K562 (cell line): ENCODE measurements around the gene NUDT22. TPM values are rescaled to one million over a fixed set of nuclear protein-coding genes. Genes with fewer than 3 reads are reported as not detected.

Source experiments
- CBX1 ChIP-seq: sonication (generic); IDR thresholded peaks from 2 replicates; pipeline ENCODE4 v1.6.1; 2016; ENCODE audit warnings: antibody characterized with exemption, low read depth, mild to moderate bottlenecking
- CREB5 ChIP-seq: fragments of 250-450 bp; sonication (Bioruptor Pico); IDR thresholded peaks from 2 replicates; pipeline ENCODE4 v1.5.0; 2020; ENCODE audit warnings: mild to moderate bottlenecking
- GABPB2 ChIP-seq: fragments of 250-450 bp; sonication (Bioruptor Pico); conservative IDR thresholded peaks from 2 replicates; pipeline ENCODE4 v1.5.1; 2021; ENCODE audit warnings: mild to moderate bottlenecking
- LEF1 ChIP-seq: fragments of 450-650 bp; IDR thresholded peaks from 2 replicates; pipeline ENCODE4 v1.6.1; 2016; ENCODE audit warnings: mild to moderate bottlenecking
- MCM3 ChIP-seq: fragments of 450-650 bp; IDR thresholded peaks from 2 replicates; pipeline ENCODE4 v1.6.1; 2016
- NFIC ChIP-seq: fragments of 450-650 bp; IDR thresholded peaks from 2 replicates; pipeline ENCODE4 v1.6.1; 2017; ENCODE audit warnings: mild to moderate bottlenecking, inconsistent platforms
- POLR2AphosphoS2 ChIP-seq: IDR thresholded peaks from 2 replicates; pipeline ENCODE4 v1.6.1; 2012; ENCODE audit warnings: low read length, improper control_type of control experiment
- POLR2G ChIP-seq: fragments of 200-400 bp; formaldehyde crosslinking; IDR thresholded peaks from 2 replicates; pipeline ENCODE4 v1.6.1; 2017; ENCODE audit warnings: low read depth, mild to moderate bottlenecking, antibody characterized with exemption, low read length, moderate library complexity
- POLR3G ChIP-seq: IDR thresholded peaks from 2 replicates; pipeline ENCODE4 v1.6.1; 2011; ENCODE audit not compliant: insufficient read length, insufficient replicate concordance; ENCODE audit errors: extremely low read depth
- RB1 ChIP-seq: fragments of 450-650 bp; IDR thresholded peaks from 2 replicates; pipeline ENCODE4 v1.6.1; 2017; ENCODE audit warnings: low read depth, mild to moderate bottlenecking
- SAFB ChIP-seq: fragments of 200-400 bp; formaldehyde crosslinking; IDR thresholded peaks from 2 replicates; pipeline ENCODE4 v1.6.1; 2017; ENCODE audit warnings: low read depth, low read length, borderline replicate concordance
- TAL1 ChIP-seq: fragments of 450-650 bp; IDR thresholded peaks from 2 replicates; pipeline ENCODE4 v1.6.1; 2016; ENCODE audit warnings: mild to moderate bottlenecking
- THRA ChIP-seq: fragments of 450-650 bp; IDR thresholded peaks from 2 replicates; pipeline ENCODE4 v1.6.1; 2017; ENCODE audit warnings: mild to moderate bottlenecking, moderate library complexity
- TRIM24 ChIP-seq, 2 experiments: fragments of 450-650 bp; IDR thresholded peaks; 2 replicates each; pipeline ENCODE4 v1.6.1; 2016
- YBX1 ChIP-seq: fragments of 450-650 bp; IDR thresholded peaks from 2 replicates; pipeline ENCODE4 v1.7.1; 2016; ENCODE audit warnings: mild to moderate bottlenecking
- ZBTB7A ChIP-seq: IDR thresholded peaks from 2 replicates; pipeline ENCODE4 v1.6.1; 2011; ENCODE audit warnings: low read depth, mild to moderate bottlenecking, low read length, moderate library complexity, borderline replicate concordance; ENCODE audit not compliant: control insufficient read depth
- ZNF282 ChIP-seq: sonication (generic); formaldehyde crosslinking; IDR thresholded peaks from 2 replicates; pipeline ENCODE4 v1.8.1; 2023; ENCODE audit warnings: missing genetic modification reagents
- ZNF3 ChIP-seq: fragments of 250-450 bp; sonication (Bioruptor Pico); IDR thresholded peaks from 2 replicates; pipeline ENCODE4 v1.5.0; 2021; ENCODE audit warnings: mild to moderate bottlenecking, moderate library complexity
- ZNF592 ChIP-seq: fragments of 450-650 bp; IDR thresholded peaks from 2 replicates; pipeline ENCODE4 v1.6.1; 2017; ENCODE audit warnings: antibody characterized with exemption, mild to moderate bottlenecking
- ZNF830 ChIP-seq: fragments of 250-450 bp; sonication (Bioruptor Pico); IDR thresholded peaks from 2 replicates; pipeline ENCODE4 v1.5.0; 2021; ENCODE audit warnings: mild to moderate bottlenecking
- polyA plus RNA-seq, 8 experiments: library from polyadenylated mRNA; depleted of rRNA in 4 of 8; stranded (reverse) in 5 of 8; unstranded in 3 of 8; fragments of >200 nt; fragmentation: Nextera tagmentation in 2 of 8; fragmentation: Illumina TruSeq in 1 of 8; extraction: Ambion mirVana in 2 of 8; extraction: Trizol in 1 of 8; gene quantifications; 2 replicates each; pipeline versions ENCODE4 v1.2.1 to v1.2.3, GENCODE V29; 2011 to 2014; ENCODE audit warnings: inconsistent platforms in 1 of 8, missing spikeins in 1 of 8
- total RNA-seq, 7 experiments: library from RNA; depleted of rRNA in 6 of 7; stranded (reverse); fragments of >200 nt in 6 of 7; fragmentation: Illumina TruSeq in 2 of 7; extraction: Trizol in 2 of 7; gene quantifications; 2 replicates each; pipeline versions ENCODE4 v1.2.1 to v1.2.3, GENCODE V29; 2011 to 2021; ENCODE audit warnings: low replicate concordance in 1 of 7

The NUDT22 gene
- total and polyA plus RNA-seq, 9 of the 15 experiments (the other 6 are each of a cell fraction or from before 2014, with no cell fraction given), result 6.3 to 92.6 (median 37.4) TPM

GRCh38 chr11:64207256-64208085, 18.6 kb upstream of the NUDT22 start (continued):
- TF ChIP-seq CREB5 (CRISPR knock-in tag), result 0 out of 2 replicates have a peak, but pooled peaks have one; percentile 42
- TF ChIP-seq CBX1, result no peak
- no peak for TF ChIP-seq THRA
- TF ChIP-seq NFIC, result peak; percentile 44; the same call in 1 of the 2 replicates
- TF ChIP-seq TRIM24 (IDR thresholded peaks at IDR 0.05), result peak; percentile 5 to 61; a peak in 2 of 4 replicates
- no peak for TF ChIP-seq ZNF282
- no peak for TF ChIP-seq YBX1
- no peak for TF ChIP-seq ZNF3 (CRISPR knock-in tag)
- peak; percentile 99 for TF ChIP-seq ZBTB7A
- TF ChIP-seq POLR2AphosphoS2, result peak; percentile 41; the same call in 1 of the 2 replicates
- TF ChIP-seq GABPB2 (CRISPR knock-in tag), result no peak
- peak; percentile 78 for TF ChIP-seq POLR2G
- peak; percentile 78; the same call in 1 of the 2 replicates for TF ChIP-seq ZNF592
- TF ChIP-seq TAL1, result peak; percentile 42
- peak; percentile 79 for TF ChIP-seq LEF1
- TF ChIP-seq ZNF830 (CRISPR knock-in tag), result peak; percentile 55; the same call in 1 of the 2 replicates
- no peak for TF ChIP-seq POLR3G
- TF ChIP-seq SAFB, result no peak
- TF ChIP-seq MCM3, result no peak
- peak; percentile 61 for TF ChIP-seq RB1
